ENCODE data around the gene RASA4. TPM values are rescaled to one million over a fixed set of nuclear protein-coding genes. Genes with fewer than 3 reads are reported as not detected.
"Not testable (repeated sequence)": the region's sequence is repeated elsewhere in the genome, so short reads cannot be mapped to it uniquely, and the experiment has no call there.

Gene RASA4
- 6.1 and 22.8 TPM in 2 replicates for total RNA-seq (ENCODE audit: low replicate concordance)

- not testable (repeated sequence) for H3K9ac ChIP-seq; H3K4me3 Mint-ChIP-seq; H3K27me3 Mint-ChIP-seq (ENCODE audit: insufficient read depth, low read depth); H3K36me3 Mint-ChIP-seq; H2AFZ ChIP-seq (replicated peaks); H3K4me1 ChIP-seq; H3K27me3 ChIP-seq; H3F3A ChIP-seq (ENCODE audit: low read depth); H3K4me1 Mint-ChIP-seq; H3K27ac Mint-ChIP-seq; H3K36me3 ChIP-seq; H3K9me3 Mint-ChIP-seq; H3K79me2 ChIP-seq (ENCODE audit: low read depth); H4K20me1 ChIP-seq (ENCODE audit: low read depth); H3K27ac ChIP-seq; H3K9me3 ChIP-seq (ENCODE audit: low read depth)
- H3K4me2 ChIP-seq: peak within 1 kb of the TSS; percentile 62
- peak; percentile 53 for DNase-seq (ENCODE audit: low spot score)
- peak within 1 kb of the TSS; percentile 34 for H3K4me3 ChIP-seq
These were observed at the start of gene RASA4 for GRCh38 chr7:102616507-102617125. Gene RASA4, minus strand, starts transcription at chr7:102616756. Its CDS starts 67 bp downstream, at chr7:102616689.

GRCh38 chr7:102664765-102665164 is 48.2 kb upstream of the RASA4 start:
- not testable (repeated sequence) for H3K27ac Mint-ChIP-seq; H2AFZ ChIP-seq (replicated peaks); H3K4me3 ChIP-seq; H3K4me3 Mint-ChIP-seq; DNase-seq (ENCODE audit: low spot score); H3K36me3 Mint-ChIP-seq; H3K4me1 ChIP-seq; H3K79me2 ChIP-seq (ENCODE audit: low read depth); H3K9me3 Mint-ChIP-seq; H3K36me3 ChIP-seq; H3K27me3 Mint-ChIP-seq (ENCODE audit: insufficient read depth, low read depth); H3K27me3 ChIP-seq; H3K27ac ChIP-seq; H3F3A ChIP-seq (ENCODE audit: low read depth); H4K20me1 ChIP-seq (ENCODE audit: low read depth); H3K4me2 ChIP-seq; H3K4me1 Mint-ChIP-seq; H3K9ac ChIP-seq; H3K9me3 ChIP-seq (ENCODE audit: low read depth)

GRCh38 chr7:102649924-102650323 is 33.4 kb upstream of the RASA4 start, which contains the start of gene SPDYE2B:
Gene SPDYE2B, plus strand, starts transcription at chr7:102650319. Its CDS starts 2,030 bp downstream, at chr7:102652349.
- not testable (repeated sequence) for H3K36me3 ChIP-seq; H3K79me2 ChIP-seq (ENCODE audit: low read depth); H2AFZ ChIP-seq (replicated peaks); H3K27ac Mint-ChIP-seq; H3K4me1 ChIP-seq; H4K20me1 ChIP-seq (ENCODE audit: low read depth); DNase-seq (ENCODE audit: low spot score); H3K9me3 ChIP-seq (ENCODE audit: low read depth); H3K27me3 Mint-ChIP-seq (ENCODE audit: insufficient read depth, low read depth); H3K36me3 Mint-ChIP-seq; H3K4me2 ChIP-seq; H3K4me3 Mint-ChIP-seq; H3K27ac ChIP-seq; H3K27me3 ChIP-seq; H3K4me3 ChIP-seq; H3K9ac ChIP-seq; H3K9me3 Mint-ChIP-seq; H3K4me1 Mint-ChIP-seq; H3F3A ChIP-seq (ENCODE audit: low read depth)

- not testable (repeated sequence) for H3K27me3 Mint-ChIP-seq (ENCODE audit: insufficient read depth, low read depth); DNase-seq (ENCODE audit: low spot score); H3K36me3 ChIP-seq; H3K27ac ChIP-seq; H3K9me3 Mint-ChIP-seq; H3K4me1 Mint-ChIP-seq; H3F3A ChIP-seq (ENCODE audit: low read depth); H3K4me3 Mint-ChIP-seq; H3K36me3 Mint-ChIP-seq; H3K27ac Mint-ChIP-seq; H3K4me3 ChIP-seq; H3K4me2 ChIP-seq; H3K27me3 ChIP-seq; H3K79me2 ChIP-seq (ENCODE audit: low read depth); H3K9ac ChIP-seq; H3K4me1 ChIP-seq; H4K20me1 ChIP-seq (ENCODE audit: low read depth); H3K9me3 ChIP-seq (ENCODE audit: low read depth); H2AFZ ChIP-seq (replicated peaks)
These were observed 31.3 kb upstream of the RASA4 start for GRCh38 chr7:102647813-102648212.

GRCh38 chr7:102643404-102643803 is 26.8 kb upstream of the RASA4 start:
- not testable (repeated sequence) for H3K4me1 Mint-ChIP-seq; H3K79me2 ChIP-seq (ENCODE audit: low read depth); H3K27ac ChIP-seq

GRCh38 chr7:102642691-102643090 is 26.1 kb upstream of the RASA4 start, which contains the start of gene UPK3BL1:
Gene UPK3BL1, minus strand, starts transcription at chr7:102642791. Its CDS starts 50 bp downstream, at chr7:102642741.
- not testable (repeated sequence) for H3K4me3 Mint-ChIP-seq; H3K27me3 Mint-ChIP-seq (ENCODE audit: insufficient read depth, low read depth)

More at GRCh38 chr7:102643404-102643803, 26.8 kb upstream of the RASA4 start:
- not testable (repeated sequence) for H3K36me3 ChIP-seq; H3K9me3 ChIP-seq (ENCODE audit: low read depth); H3K4me1 ChIP-seq; H3K27me3 Mint-ChIP-seq (ENCODE audit: insufficient read depth, low read depth); H3F3A ChIP-seq (ENCODE audit: low read depth); H3K4me3 Mint-ChIP-seq; H3K9me3 Mint-ChIP-seq; H3K9ac ChIP-seq; H4K20me1 ChIP-seq (ENCODE audit: low read depth); H3K36me3 Mint-ChIP-seq; DNase-seq (ENCODE audit: low spot score); H2AFZ ChIP-seq (replicated peaks); H3K4me2 ChIP-seq; H3K27ac Mint-ChIP-seq; H3K4me3 ChIP-seq; H3K27me3 ChIP-seq

GRCh38 chr7:102638848-102639247 is 22.3 kb upstream of the RASA4 start:
- H3K4me3 Mint-ChIP-seq; H3K9ac ChIP-seq; H3K27ac ChIP-seq; H3K4me1 ChIP-seq; H3F3A ChIP-seq (ENCODE audit: low read depth); H3K27me3 Mint-ChIP-seq (ENCODE audit: insufficient read depth, low read depth); H3K36me3 ChIP-seq; H3K4me3 ChIP-seq; H3K9me3 Mint-ChIP-seq; H2AFZ ChIP-seq (replicated peaks); H3K4me1 Mint-ChIP-seq; H3K4me2 ChIP-seq; H3K9me3 ChIP-seq (ENCODE audit: low read depth); H3K79me2 ChIP-seq (ENCODE audit: low read depth); H3K36me3 Mint-ChIP-seq; H4K20me1 ChIP-seq (ENCODE audit: low read depth); H3K27me3 ChIP-seq; H3K27ac Mint-ChIP-seq: not testable (repeated sequence)
- DNase-seq (ENCODE audit: low spot score): peak; percentile 1

More at GRCh38 chr7:102642691-102643090, 26.1 kb upstream of the RASA4 start, which contains the start of gene UPK3BL1:
- H3K4me1 Mint-ChIP-seq; H2AFZ ChIP-seq (replicated peaks); H3K36me3 Mint-ChIP-seq; H3K27me3 ChIP-seq; H3K9me3 Mint-ChIP-seq; H3K9me3 ChIP-seq (ENCODE audit: low read depth); H3K27ac Mint-ChIP-seq; DNase-seq (ENCODE audit: low spot score); H3K27ac ChIP-seq; H3K79me2 ChIP-seq (ENCODE audit: low read depth); H3K4me1 ChIP-seq; H3K9ac ChIP-seq; H3K36me3 ChIP-seq; H3F3A ChIP-seq (ENCODE audit: low read depth); H3K4me3 ChIP-seq; H4K20me1 ChIP-seq (ENCODE audit: low read depth); H3K4me2 ChIP-seq: not testable (repeated sequence)

GRCh38 chr7:102636956-102637355 is 20.4 kb upstream of the RASA4 start:
- not testable (repeated sequence) for H3K9me3 Mint-ChIP-seq, H3K27ac Mint-ChIP-seq

More at GRCh38 chr7:102636956-102637355, 20.4 kb upstream of the RASA4 start:
- H2AFZ ChIP-seq (replicated peaks); H3K9me3 ChIP-seq (ENCODE audit: low read depth); H3K4me3 ChIP-seq; H3K4me1 ChIP-seq; H3K9ac ChIP-seq; H3K27ac ChIP-seq; H3K27me3 Mint-ChIP-seq (ENCODE audit: insufficient read depth, low read depth); H3K36me3 ChIP-seq; H3K79me2 ChIP-seq (ENCODE audit: low read depth); DNase-seq (ENCODE audit: low spot score); H3K36me3 Mint-ChIP-seq; H3K4me1 Mint-ChIP-seq; H3K27me3 ChIP-seq; H3K4me2 ChIP-seq; H4K20me1 ChIP-seq (ENCODE audit: low read depth); H3F3A ChIP-seq (ENCODE audit: low read depth); H3K4me3 Mint-ChIP-seq: not testable (repeated sequence)

All from neural progenitor cell (in vitro differentiated cells).